22Rv1 (cell line): ENCODE data around the gene NKAP.
"Not testable (repeated sequence)": the region's sequence is repeated elsewhere in the genome, so short reads cannot be mapped to it uniquely, and the experiment has no call there.

ENCODE experiments used
- H3K27ac ChIP-seq: fragments of 450-650 bp; 2 replicates; pipeline ENCODE4 v1.5.1; 2017
- ZFX ChIP-seq: fragments of 450-650 bp; IDR thresholded peaks from 2 replicates; pipeline ENCODE4 v1.6.1; 2017; ENCODE audit warnings: antibody characterized with exemption, borderline replicate concordance
- TF ChIP-seq, protein P1 (sequence below): fragments of 450-650 bp; IDR thresholded peaks from 2 replicates; pipeline ENCODE4 v1.5.1; 2017; ENCODE audit warnings: mild to moderate bottlenecking

NKAP gene

DNA sequence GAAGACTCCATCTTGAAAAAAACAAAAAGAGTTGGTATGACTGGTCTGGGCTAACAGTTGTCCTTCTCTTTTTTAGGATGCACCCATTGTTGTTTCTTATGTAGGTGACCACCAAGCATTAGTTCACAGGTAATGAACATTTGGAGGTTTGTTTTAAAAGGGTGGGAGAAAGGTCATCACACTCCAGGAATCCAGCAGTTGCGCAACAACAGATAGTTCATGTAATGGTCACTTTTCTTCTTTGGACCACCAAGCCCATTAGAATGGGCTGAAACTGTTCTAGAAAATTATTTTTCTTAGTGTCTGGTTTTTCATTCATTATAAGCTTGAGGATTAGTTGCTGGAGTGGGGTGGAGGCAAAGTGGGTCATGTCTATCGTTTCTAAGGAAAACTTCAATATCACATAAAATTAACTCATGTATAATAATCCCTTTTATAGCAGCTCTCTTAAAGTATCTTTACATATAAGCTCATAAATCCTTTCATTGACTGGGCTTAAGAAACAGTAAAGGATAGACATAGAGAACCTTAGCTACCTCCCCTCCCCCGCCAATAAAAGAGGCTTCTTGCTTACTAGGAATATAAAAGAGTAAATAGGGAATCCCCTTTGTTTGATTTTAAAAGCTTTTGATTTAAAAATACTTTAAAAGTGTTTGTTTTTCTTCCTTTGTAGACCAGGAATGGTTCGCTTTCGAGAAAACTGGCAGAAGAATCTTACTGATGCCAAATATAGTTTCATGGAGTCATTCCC is 23.5 kb downstream of the NKAP start:
- no peak overlapping the region for H3K27ac ChIP-seq
- TF ChIP-seq, protein P1, sequence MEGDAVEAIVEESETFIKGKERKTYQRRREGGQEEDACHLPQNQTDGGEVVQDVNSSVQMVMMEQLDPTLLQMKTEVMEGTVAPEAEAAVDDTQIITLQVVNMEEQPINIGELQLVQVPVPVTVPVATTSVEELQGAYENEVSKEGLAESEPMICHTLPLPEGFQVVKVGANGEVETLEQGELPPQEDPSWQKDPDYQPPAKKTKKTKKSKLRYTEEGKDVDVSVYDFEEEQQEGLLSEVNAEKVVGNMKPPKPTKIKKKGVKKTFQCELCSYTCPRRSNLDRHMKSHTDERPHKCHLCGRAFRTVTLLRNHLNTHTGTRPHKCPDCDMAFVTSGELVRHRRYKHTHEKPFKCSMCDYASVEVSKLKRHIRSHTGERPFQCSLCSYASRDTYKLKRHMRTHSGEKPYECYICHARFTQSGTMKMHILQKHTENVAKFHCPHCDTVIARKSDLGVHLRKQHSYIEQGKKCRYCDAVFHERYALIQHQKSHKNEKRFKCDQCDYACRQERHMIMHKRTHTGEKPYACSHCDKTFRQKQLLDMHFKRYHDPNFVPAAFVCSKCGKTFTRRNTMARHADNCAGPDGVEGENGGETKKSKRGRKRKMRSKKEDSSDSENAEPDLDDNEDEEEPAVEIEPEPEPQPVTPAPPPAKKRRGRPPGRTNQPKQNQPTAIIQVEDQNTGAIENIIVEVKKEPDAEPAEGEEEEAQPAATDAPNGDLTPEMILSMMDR = no peak
- TF ChIP-seq ZFX = no peak

DNA sequence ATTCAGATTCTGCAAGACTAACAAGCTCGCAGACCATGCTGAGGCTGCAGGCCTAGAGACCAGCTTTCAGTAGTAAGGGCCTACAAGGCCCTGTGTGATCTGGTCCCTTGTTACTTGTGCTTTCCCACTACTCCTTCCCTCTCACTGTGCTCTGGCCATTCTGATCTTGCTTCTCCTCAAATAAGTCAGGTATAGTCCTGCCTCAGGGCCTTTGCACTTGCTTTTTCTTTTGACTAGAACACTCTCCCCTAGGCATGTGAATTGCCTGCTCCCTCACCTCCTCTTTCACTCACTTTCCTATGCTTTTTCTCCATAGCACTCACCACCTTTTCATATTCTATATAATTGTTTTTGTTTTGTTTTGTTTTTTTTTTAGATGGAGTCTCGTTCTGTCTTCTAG is 25.7 kb downstream of the NKAP start:
- H3K27ac ChIP-seq = no peak overlapping the region
- TF ChIP-seq ZFX = no peak
- TF ChIP-seq, protein P1 = no peak

DNA sequence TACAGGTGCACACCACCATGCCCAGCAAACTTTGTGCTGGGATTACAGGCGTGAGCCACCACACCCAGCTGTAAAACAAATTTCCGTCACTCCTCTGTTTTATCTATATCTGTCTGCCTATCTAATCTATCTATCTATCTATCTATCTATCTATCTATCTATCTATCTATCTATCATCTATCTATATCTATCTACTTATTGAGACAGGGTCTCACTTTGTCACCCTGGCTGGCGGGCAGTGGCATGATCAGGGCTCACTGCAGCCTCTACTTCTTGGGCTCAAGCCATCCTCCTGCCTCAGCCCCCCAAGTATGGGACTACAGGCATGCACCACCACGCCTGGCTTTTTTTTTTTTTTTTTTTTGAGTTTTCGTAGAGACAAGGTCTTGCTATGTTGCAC is 27.2 kb downstream of the NKAP start:
- no peak for TF ChIP-seq ZFX
- TF ChIP-seq, protein P1 = no peak
- no peak overlapping the region for H3K27ac ChIP-seq

- TF ChIP-seq, protein P1 = no peak
- TF ChIP-seq ZFX = no peak
These were observed 42.6 kb downstream of the NKAP start for GRCh38 chrX:119900976-119901375.

GRCh38 chrX:119899125-119899524 is 44.4 kb downstream of the NKAP start:
- H3K27ac ChIP-seq = no peak overlapping the region
- no peak for TF ChIP-seq ZFX
- TF ChIP-seq, protein P1 = no peak

More at GRCh38 chrX:119900976-119901375, 42.6 kb downstream of the NKAP start:
- H3K27ac ChIP-seq = no peak overlapping the region

DNA sequence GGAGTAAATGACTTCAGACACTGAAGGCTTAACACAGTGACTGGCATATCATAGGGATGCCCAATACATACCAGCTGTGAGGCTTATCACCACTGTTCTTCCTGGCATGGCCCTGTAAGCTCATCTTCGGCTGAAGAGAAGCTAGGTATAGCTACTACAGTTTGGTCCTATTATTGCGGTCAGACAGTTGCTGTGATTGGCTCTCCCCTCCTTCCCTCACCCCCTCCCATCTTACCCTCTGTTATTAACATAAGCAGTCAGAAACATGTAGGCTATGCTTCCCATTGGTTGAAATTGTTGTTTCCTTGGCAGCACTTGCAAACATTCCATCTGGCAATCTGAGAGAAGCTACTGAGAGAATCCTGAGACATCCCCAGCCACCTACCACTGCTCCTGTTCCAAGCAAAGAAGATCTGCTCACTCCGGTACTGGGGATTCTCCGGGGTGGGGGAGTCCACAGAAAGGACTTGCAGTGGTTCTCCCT is 47.7 kb downstream of the NKAP start, which contains the start of gene AKAP14:
TSS of gene AKAP14 (plus strand) at position 51 of the 484 bp plus-strand sequence. CDS start 7,331 bp downstream, outside the sequence.
- H3K27ac ChIP-seq = no peak within 1 kb of the TSS

DNA sequence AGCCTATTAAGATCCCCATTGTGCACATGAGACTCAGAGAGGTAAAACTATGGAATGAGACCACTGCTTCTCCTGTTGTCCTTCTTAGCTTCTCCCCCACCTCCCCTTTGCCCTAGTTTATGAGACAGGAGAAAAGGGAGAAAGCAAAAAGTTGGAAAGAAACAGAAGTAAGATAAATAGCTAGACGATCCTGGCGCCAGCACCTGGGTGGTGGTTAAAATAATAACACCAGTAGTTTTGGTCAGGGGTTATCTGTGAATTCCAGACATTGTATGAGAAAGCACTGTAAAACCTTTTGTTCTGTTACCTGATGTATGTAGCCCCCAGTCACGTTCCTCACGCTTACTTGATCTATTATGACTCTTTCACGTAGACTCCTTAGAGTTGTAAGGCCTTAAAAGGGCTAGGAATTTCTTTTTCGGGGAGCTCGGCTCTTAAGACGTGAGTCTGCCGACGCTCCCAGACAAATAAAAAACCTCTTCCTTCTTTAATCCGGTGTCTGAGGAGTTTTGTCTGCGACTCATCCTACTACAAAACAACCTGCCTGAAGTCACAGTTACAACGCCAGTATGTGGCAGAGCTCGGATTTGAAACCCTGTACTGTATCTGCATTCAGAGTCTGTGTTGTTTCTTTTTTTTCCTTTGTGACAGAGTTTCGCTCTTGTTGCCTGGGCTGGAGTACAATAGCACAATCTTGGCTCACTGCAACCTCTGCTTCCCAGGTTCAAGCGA is 51.4 kb downstream of the NKAP start:
- not testable (repeated sequence) for H3K27ac ChIP-seq

More for the DNA sequence above, 47.7 kb downstream of the NKAP start, which contains the start of gene AKAP14:
- TF ChIP-seq, protein P1 = no peak
- no peak for TF ChIP-seq ZFX

- not testable (repeated sequence) for H3K27ac ChIP-seq
These were observed 52.9 kb downstream of the NKAP start for GRCh38 chrX:119890626-119891025.
